Measurements from ENCODE around the gene WWC2. TPM values are rescaled to one million over a fixed set of nuclear protein-coding genes. Genes with fewer than 3 reads are reported as not detected.

WWC2 gene
- total RNA-seq, 1 experiment from 2014 or later, result 39.1 TPM

DNA sequence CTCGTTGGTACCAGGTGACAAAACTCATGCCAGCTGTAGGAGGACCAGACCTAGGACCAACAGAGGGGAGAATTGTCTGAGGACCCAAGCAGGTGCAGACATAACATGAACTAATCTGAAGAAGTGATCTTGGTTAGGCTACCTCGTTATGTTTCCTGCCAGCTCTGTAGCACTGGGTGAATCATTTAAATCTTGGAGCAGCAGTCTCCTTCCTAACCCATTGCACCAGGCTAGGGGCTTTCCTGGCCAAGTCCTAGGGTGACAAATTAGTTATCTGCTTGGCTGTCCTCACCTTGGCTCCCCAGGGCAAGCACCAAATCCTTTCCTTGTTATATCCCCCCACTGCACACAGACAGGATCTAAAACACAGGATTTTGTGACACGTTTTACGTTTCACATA, 87.8 kb downstream of the WWC2 start:
- Histone ChIP-seq H3K9me2 (ENCODE audit: insufficient read depth) (no peaks in the 10 kb centered on the region), H3K27me3 (ENCODE audit: insufficient read depth, low read length) (no peaks in the 10 kb centered on the region), H3K9me3 (ENCODE audit: control insufficient read depth in 1 of 2, insufficient read depth in 1 of 2, low read depth in 1 of 2, low read length in 2 of 2) (no peaks in the 10 kb centered on the region), H2AFZ (ENCODE audit: low read depth, low read length, poor library complexity, severe bottlenecking) (no peak overlapping the region), H3K36me3 (ENCODE audit: control insufficient read depth in 1 of 2, insufficient read depth in 2 of 2, low read length in 2 of 2) (no peaks in the 10 kb centered on the region), H3K4me2 (ENCODE audit: low read length) (no peak overlapping the region), H4K20me1 (ENCODE audit: insufficient read depth) (no peaks in the 10 kb centered on the region), H3K79me2 (ENCODE audit: insufficient read depth, low read length) (peaks cover 49% of the 10 kb centered on the region), H3K4me3 (replicated peaks in 1 of 2; ENCODE audit: low read depth in 1 of 2, low read length in 2 of 2) (no peak overlapping the region), H3K9ac (ENCODE audit: low read length) (no peak overlapping the region), H3K4me1 (ENCODE audit: control insufficient read depth in 1 of 2, insufficient read depth in 2 of 2, low read length in 2 of 2) (peaks cover 14 to 31% of the 10 kb centered on the region in 2 experiments), H3K27ac (ENCODE audit: low read depth, low read length) (no peak overlapping the region)
- ChIA-PET CTCF (no interaction called here), RAD21 (ENCODE audit: low non-redundant PET in 1 of 2, low total read pairs in 2 of 2, uncharacterized antibody in 2 of 2, unreplicated experiment in 2 of 2) (no interaction called here), POLR2A (no interaction called here)
- ATAC-seq (no peak), DNase-seq (ENCODE audit: low read depth, low spot score) (no peak)
- BruUV-seq (replicated peaks), result no TSS peak
- intact Hi-C loops (cut with micrococcal nuclease), result no loop called here
- TF ChIP-seq ZFX (IDR thresholded peaks at IDR 0.05) (no peak), JUND (IDR thresholded peaks at IDR 0.05) (no peak), FOSL1 (IDR thresholded peaks at IDR 0.05; ENCODE audit: low read depth) (no peak), POLR2AphosphoS5 (IDR thresholded peaks at IDR 0.05; ENCODE audit: low read depth, low read length) (no peak), CEBPB (IDR thresholded peaks at IDR 0.05; ENCODE audit: low read depth) (no peak)
- TF ChIP-seq, protein P1, sequence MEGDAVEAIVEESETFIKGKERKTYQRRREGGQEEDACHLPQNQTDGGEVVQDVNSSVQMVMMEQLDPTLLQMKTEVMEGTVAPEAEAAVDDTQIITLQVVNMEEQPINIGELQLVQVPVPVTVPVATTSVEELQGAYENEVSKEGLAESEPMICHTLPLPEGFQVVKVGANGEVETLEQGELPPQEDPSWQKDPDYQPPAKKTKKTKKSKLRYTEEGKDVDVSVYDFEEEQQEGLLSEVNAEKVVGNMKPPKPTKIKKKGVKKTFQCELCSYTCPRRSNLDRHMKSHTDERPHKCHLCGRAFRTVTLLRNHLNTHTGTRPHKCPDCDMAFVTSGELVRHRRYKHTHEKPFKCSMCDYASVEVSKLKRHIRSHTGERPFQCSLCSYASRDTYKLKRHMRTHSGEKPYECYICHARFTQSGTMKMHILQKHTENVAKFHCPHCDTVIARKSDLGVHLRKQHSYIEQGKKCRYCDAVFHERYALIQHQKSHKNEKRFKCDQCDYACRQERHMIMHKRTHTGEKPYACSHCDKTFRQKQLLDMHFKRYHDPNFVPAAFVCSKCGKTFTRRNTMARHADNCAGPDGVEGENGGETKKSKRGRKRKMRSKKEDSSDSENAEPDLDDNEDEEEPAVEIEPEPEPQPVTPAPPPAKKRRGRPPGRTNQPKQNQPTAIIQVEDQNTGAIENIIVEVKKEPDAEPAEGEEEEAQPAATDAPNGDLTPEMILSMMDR (IDR thresholded peaks at IDR 0.05 in 2 of 3, conservative IDR thresholded peaks at IDR 0.05 in 1 of 3; ENCODE audit: borderline replicate concordance in 1 of 3, insufficient read depth in 1 of 3, low read depth in 2 of 3, low read length in 2 of 3), result no peak

DNA sequence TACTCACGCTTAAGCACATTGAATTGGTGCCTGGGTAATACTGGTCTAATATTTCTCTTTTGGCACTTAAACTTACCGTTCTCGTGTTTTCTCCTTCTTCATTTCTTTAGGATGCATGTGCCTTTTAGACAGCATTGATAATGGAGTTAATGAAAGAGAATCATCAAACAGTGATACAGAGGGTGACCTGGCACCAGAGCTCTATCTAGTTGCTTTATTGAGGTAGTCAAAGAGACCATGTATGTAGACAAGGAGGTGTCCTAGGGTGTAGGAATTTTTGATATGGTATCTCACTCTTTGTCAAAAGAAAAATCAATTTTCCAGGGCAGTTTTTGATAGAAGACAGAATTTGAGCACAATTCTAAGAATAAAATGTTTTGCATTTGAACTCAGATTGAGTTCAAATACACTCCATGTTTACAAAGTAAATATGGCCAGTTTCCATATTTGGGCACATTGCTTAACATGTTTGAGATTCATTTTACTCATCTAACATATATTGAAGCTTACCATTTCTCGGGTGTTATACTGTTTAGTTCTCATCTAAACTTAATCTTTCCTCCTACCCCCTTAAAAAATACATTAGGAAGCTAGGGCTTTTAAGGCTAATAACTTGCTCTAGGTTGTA, 92.0 kb downstream of the WWC2 start:
- ChIA-PET POLR2A (no interaction called here), RAD21 (ENCODE audit: low non-redundant PET in 1 of 2, low total read pairs in 2 of 2, uncharacterized antibody in 2 of 2, unreplicated experiment in 2 of 2) (no interaction called here), CTCF (no interaction called here)
- H3K9me3 ChIP-seq (ENCODE audit: control insufficient read depth in 1 of 2, insufficient read depth in 1 of 2, low read depth in 1 of 2, low read length in 2 of 2), result no peaks in the 10 kb centered on the region
- TF ChIP-seq, protein P2, sequence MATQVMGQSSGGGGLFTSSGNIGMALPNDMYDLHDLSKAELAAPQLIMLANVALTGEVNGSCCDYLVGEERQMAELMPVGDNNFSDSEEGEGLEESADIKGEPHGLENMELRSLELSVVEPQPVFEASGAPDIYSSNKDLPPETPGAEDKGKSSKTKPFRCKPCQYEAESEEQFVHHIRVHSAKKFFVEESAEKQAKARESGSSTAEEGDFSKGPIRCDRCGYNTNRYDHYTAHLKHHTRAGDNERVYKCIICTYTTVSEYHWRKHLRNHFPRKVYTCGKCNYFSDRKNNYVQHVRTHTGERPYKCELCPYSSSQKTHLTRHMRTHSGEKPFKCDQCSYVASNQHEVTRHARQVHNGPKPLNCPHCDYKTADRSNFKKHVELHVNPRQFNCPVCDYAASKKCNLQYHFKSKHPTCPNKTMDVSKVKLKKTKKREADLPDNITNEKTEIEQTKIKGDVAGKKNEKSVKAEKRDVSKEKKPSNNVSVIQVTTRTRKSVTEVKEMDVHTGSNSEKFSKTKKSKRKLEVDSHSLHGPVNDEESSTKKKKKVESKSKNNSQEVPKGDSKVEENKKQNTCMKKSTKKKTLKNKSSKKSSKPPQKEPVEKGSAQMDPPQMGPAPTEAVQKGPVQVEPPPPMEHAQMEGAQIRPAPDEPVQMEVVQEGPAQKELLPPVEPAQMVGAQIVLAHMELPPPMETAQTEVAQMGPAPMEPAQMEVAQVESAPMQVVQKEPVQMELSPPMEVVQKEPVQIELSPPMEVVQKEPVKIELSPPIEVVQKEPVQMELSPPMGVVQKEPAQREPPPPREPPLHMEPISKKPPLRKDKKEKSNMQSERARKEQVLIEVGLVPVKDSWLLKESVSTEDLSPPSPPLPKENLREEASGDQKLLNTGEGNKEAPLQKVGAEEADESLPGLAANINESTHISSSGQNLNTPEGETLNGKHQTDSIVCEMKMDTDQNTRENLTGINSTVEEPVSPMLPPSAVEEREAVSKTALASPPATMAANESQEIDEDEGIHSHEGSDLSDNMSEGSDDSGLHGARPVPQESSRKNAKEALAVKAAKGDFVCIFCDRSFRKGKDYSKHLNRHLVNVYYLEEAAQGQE (IDR thresholded peaks at IDR 0.05; ENCODE audit: low read depth), result no peak
- TF ChIP-seq, protein P1 (IDR thresholded peaks at IDR 0.05 in 2 of 3, conservative IDR thresholded peaks at IDR 0.05 in 1 of 3; ENCODE audit: borderline replicate concordance in 1 of 3, insufficient read depth in 1 of 3, low read depth in 2 of 3, low read length in 2 of 3), result no peak
- no peak for TF ChIP-seq ZNF274 (IDR thresholded peaks at IDR 0.05; ENCODE audit: low read depth, low read length)
- no peak for TF ChIP-seq CBX3 (IDR thresholded peaks at IDR 0.05; ENCODE audit: low read depth)
- TF ChIP-seq POLR2AphosphoS5 (IDR thresholded peaks at IDR 0.05; ENCODE audit: low read depth, low read length), result no peak
- TF ChIP-seq POLR2A (IDR thresholded peaks at IDR 0.05; ENCODE audit: borderline replicate concordance, extremely low read depth, insufficient read depth, insufficient read length), result no peak
- no peak for TF ChIP-seq EGR1 (IDR thresholded peaks at IDR 0.05; ENCODE audit: low read depth)
- TF ChIP-seq ZFX (IDR thresholded peaks at IDR 0.05), result no peak
- TF ChIP-seq ELF1 (IDR thresholded peaks at IDR 0.05; ENCODE audit: borderline replicate concordance, low read depth), result no peak
- H3K9me2 ChIP-seq (ENCODE audit: insufficient read depth), result no peaks in the 10 kb centered on the region
- ATAC-seq (no peak), DNase-seq (ENCODE audit: low read depth, low spot score) (no peak)
- no peaks in the 10 kb centered on the region for H3K27me3 ChIP-seq (ENCODE audit: insufficient read depth, low read length)
- no peaks in the 10 kb centered on the region for H3K36me3 ChIP-seq (ENCODE audit: control insufficient read depth in 1 of 2, insufficient read depth in 2 of 2, low read length in 2 of 2)
- no peaks in the 10 kb centered on the region for H4K20me1 ChIP-seq (ENCODE audit: insufficient read depth)
- no peak overlapping the region for H3K4me3 ChIP-seq (replicated peaks in 1 of 2; ENCODE audit: low read depth in 1 of 2, low read length in 2 of 2)
- H3K9ac ChIP-seq (ENCODE audit: low read length), result no peak overlapping the region
- H3K79me2 ChIP-seq (ENCODE audit: insufficient read depth, low read length), result peaks cover 40% of the 10 kb centered on the region
- no peak overlapping the region for H3K4me2 ChIP-seq (ENCODE audit: low read length)
- H3K4me1 ChIP-seq (ENCODE audit: control insufficient read depth in 1 of 2, insufficient read depth in 2 of 2, low read length in 2 of 2), result peaks cover 5 to 11% of the 10 kb centered on the region in 2 experiments; a peak in 3 of 4 replicates
- no peak overlapping the region for H3K27ac ChIP-seq (ENCODE audit: low read depth, low read length)
- intact Hi-C loops (cut with micrococcal nuclease), result no loop called here
- BruUV-seq (replicated peaks), result no TSS peak
- no peak overlapping the region for H2AFZ ChIP-seq (ENCODE audit: low read depth, low read length, poor library complexity, severe bottlenecking)
